GM10266 (cell line): Measurements from ENCODE around the gene NSD2.

Experiments
- DNase-seq: peaks from one replicate; pipeline ENCODE4 v3.0.0; 2012; ENCODE audit errors: extremely low spot score
- TF ChIP-seq, protein P1 (sequence below): IDR thresholded peaks from 2 replicates; pipeline ENCODE4 v1.5.1; 2012; ENCODE audit warnings: mild to moderate bottlenecking, low read depth; ENCODE audit not compliant: control insufficient read depth, insufficient read depth; ENCODE audit errors: missing control alignments

Gene NSD2

DNA sequence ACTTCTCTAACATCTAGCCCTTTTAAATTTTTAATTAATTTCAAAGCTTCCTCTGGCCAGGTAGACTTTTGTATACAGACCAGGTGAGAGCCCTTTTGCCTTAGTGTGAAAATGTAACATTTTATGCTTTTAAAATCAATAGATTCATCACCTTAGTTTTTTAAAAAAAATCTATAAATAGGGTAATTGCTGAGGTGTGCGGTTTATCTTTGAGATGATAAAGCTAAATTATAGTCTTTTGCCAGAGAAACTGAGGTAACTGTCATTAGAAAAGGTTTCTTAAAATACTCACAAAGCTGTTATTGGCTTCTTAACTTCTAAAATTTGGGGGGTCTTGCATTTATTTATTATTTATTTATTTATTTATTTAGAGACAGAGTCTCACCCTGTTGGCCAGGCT lies 74.7 kb downstream of the NSD2 start:
- TF ChIP-seq, protein P1, sequence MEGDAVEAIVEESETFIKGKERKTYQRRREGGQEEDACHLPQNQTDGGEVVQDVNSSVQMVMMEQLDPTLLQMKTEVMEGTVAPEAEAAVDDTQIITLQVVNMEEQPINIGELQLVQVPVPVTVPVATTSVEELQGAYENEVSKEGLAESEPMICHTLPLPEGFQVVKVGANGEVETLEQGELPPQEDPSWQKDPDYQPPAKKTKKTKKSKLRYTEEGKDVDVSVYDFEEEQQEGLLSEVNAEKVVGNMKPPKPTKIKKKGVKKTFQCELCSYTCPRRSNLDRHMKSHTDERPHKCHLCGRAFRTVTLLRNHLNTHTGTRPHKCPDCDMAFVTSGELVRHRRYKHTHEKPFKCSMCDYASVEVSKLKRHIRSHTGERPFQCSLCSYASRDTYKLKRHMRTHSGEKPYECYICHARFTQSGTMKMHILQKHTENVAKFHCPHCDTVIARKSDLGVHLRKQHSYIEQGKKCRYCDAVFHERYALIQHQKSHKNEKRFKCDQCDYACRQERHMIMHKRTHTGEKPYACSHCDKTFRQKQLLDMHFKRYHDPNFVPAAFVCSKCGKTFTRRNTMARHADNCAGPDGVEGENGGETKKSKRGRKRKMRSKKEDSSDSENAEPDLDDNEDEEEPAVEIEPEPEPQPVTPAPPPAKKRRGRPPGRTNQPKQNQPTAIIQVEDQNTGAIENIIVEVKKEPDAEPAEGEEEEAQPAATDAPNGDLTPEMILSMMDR, result no peak
- no peak for DNase-seq

DNA sequence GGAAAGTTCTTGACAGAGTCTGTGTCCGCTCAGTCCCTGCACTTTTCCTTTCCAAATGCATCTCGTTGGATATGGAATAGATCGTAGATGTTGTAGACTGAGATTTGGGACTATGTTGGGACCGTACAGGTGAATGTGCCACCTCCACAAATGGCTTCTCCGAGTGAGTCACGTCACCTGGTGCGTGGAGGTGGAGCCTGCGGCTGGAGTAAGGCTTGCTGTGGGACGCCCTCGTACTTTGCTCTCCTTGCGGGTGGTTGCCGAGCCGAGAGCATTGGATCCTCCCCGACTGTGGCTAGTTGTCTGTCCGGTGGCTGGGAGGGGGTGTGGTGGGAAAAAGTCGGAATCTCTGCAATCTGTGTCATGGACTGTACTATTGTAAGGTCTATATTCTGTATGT lies 77.0 kb downstream of the NSD2 start:
- TF ChIP-seq, protein P1, result no peak

GRCh38 chr4:1948892-1949436 lies 77.8 kb downstream of the NSD2 start:
- no peak for DNase-seq
- TF ChIP-seq, protein P1, result no peak

More for the DNA sequence above, 77.0 kb downstream of the NSD2 start:
- DNase-seq, result no peak

GRCh38 chr4:1950369-1950768 lies 79.2 kb downstream of the NSD2 start:
- TF ChIP-seq, protein P1, result no peak
- no peak for DNase-seq

GRCh38 chr4:1952058-1952700 lies 81.0 kb downstream of the NSD2 start:
- TF ChIP-seq, protein P1, result no peak
- DNase-seq, result no peak

DNA sequence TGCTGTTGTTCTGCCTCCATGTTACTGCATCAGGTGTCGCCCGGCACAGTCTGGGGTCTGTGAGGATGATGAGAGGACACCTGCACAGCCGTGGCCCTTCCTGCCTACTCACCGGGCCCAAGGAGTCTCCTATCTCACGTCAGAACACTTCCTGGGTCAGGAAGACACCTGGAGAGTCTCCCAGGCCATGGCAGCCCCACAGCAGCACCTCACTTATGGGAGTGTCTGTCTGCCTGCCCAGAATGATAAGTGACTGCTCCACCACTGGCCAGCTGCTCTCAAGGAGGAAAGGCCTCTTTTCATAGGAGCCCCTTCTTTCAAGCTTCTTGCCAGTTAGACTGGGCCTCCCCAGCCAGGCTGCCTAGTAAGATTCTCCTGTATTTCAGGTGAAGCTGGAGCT lies 81.5 kb downstream of the NSD2 start:
- TF ChIP-seq, protein P1, result no peak
- DNase-seq, result no peak

DNA sequence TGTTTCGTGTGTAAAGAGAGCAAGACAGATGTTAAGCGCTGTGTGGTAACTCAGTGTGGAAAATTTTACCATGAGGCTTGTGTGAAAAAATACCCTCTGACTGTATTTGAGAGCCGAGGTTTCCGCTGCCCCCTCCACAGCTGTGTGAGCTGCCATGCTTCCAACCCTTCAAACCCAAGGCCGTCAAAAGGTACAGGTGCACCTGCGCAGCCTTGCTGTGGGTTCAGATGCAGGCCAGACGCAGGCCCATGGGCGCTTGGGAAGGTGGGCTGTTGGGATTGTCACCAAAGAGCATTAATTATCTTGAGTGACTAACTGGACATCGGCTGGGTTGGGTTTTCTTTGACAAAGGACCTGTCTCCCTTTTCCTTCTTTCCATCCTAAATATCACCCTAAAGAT lies 82.1 kb downstream of the NSD2 start:
- no peak for DNase-seq
- TF ChIP-seq, protein P1, result no peak
